Naive thymus-derived CD4-positive, alpha-beta T cell (primary cell): ENCODE measurements around the gene TMEM176A. TPM values are rescaled to one million over a fixed set of nuclear protein-coding genes. Genes with fewer than 3 reads are reported as not detected.

ENCODE experiments used
- ATAC-seq: fragments of 150-1000 bp; cut with Tn5 transposase; 2 replicates; pipeline ENCODE4 v1.10.0; 2021; ENCODE audit warnings: mild to moderate bottlenecking, moderate library complexity
- CTCF ChIA-PET: fragments of 350-600 bp; sonication (Branson Sonifier 250); formaldehyde crosslinking; loops from one replicate; lab custom pipeline; 2021; ENCODE audit warnings: antibody characterized with exemption; lab: Charles Lee
- POLR2A ChIA-PET: fragments of 350-600 bp; sonication (Branson Sonifier 250); formaldehyde crosslinking; loops from one replicate; lab custom pipeline; 2021; ENCODE audit warnings: antibody characterized with exemption, inconsistent platforms; lab: Charles Lee
- DNase-seq, 9 donors: peaks; one replicate each; pipeline versions ENCODE4 v3.0.0 to v3.0.0-alpha.2; 2020 to 2022; ENCODE audit warnings: mixed read lengths in 1 of 9
- H3K27ac ChIP-seq: one replicate; pipeline ENCODE4 v1.7.0; 2013; ENCODE audit warnings: mild to moderate bottlenecking, low read depth, low read length, moderate library complexity
- H3K27me3 ChIP-seq, 2 donors: one replicate each; pipeline ENCODE4 v1.7.0; 2013; ENCODE audit warnings: low read length in 2 of 2, mild to moderate bottlenecking in 2 of 2, moderate library complexity in 2 of 2; ENCODE audit not compliant: control insufficient read depth in 2 of 2, insufficient read depth in 2 of 2
- H3K36me3 ChIP-seq, 3 experiments: 1 replicate in 2 of 3; 2 replicates in 1 of 3; pipeline ENCODE4 v1.7.0; 2013; ENCODE audit warnings: low read length in 3 of 3, mild to moderate bottlenecking in 3 of 3, moderate library complexity in 1 of 3; ENCODE audit not compliant: insufficient read depth in 3 of 3, control insufficient read depth in 2 of 3
- H3K4me1 ChIP-seq, 2 donors: one replicate each; pipeline ENCODE4 v1.7.0; 2013; ENCODE audit warnings: low read length in 2 of 2, mild to moderate bottlenecking in 2 of 2, moderate library complexity in 1 of 2; ENCODE audit not compliant: control insufficient read depth in 2 of 2, insufficient read depth in 2 of 2
- H3K4me3 ChIP-seq: 2 replicates; pipeline ENCODE4 v1.7.0; 2013; ENCODE audit warnings: mild to moderate bottlenecking, low read length
- H3K9me3 ChIP-seq, 3 experiments: 1 replicate in 2 of 3; 2 replicates in 1 of 3; pipeline ENCODE4 v1.7.0; 2013; ENCODE audit warnings: low read length in 3 of 3; ENCODE audit not compliant: control insufficient read depth in 2 of 3
- H3K27ac Mint-ChIP-seq, 9 donors: one replicate each; pipeline ENCODE4 v1.8.0; 2020 to 2022; ENCODE audit warnings: mixed read lengths in 9 of 9, mild to moderate bottlenecking in 8 of 9, moderate library complexity in 5 of 9, inconsistent platforms in 2 of 9
- H3K27me3 Mint-ChIP-seq, 5 donors: one replicate each; pipeline ENCODE4 v1.8.0; 2021 to 2022; ENCODE audit warnings: mixed read lengths in 5 of 5, mild to moderate bottlenecking in 1 of 5
- H3K36me3 Mint-ChIP-seq, 5 donors: one replicate each; pipeline ENCODE4 v1.8.0; 2020 to 2022; ENCODE audit warnings: mixed read lengths in 5 of 5, mild to moderate bottlenecking in 3 of 5, inconsistent platforms in 1 of 5
- H3K4me1 Mint-ChIP-seq, 7 donors: one replicate each; pipeline ENCODE4 v1.8.0; 2020 to 2022; ENCODE audit warnings: mixed read lengths in 7 of 7, mild to moderate bottlenecking in 3 of 7, inconsistent platforms in 1 of 7
- H3K4me3 Mint-ChIP-seq, 10 donors: one replicate each; pipeline ENCODE4 v1.8.0; 2020 to 2022; ENCODE audit warnings: mild to moderate bottlenecking in 10 of 10, mixed read lengths in 10 of 10, moderate library complexity in 6 of 10, inconsistent platforms in 2 of 10
- H3K9me3 Mint-ChIP-seq, 11 donors: one replicate each; pipeline ENCODE4 v1.8.0; 2020 to 2022; ENCODE audit warnings: mixed read lengths in 11 of 11, mild to moderate bottlenecking in 4 of 11, inconsistent platforms in 1 of 11, moderate library complexity in 1 of 11
- intact Hi-C, 2 donors: fragments of 100-400 bp; cut with micrococcal nuclease; formaldehyde crosslinking; loops; one replicate each; pipeline ENCODE4 v1.15.1; 2023
- polyA plus RNA-seq, 2 donors: library from polyadenylated mRNA; unstranded; fragments of 300-500 nt; fragmentation: Illumina TruSeq; gene quantifications; one replicate each; pipeline ENCODE4 v1.2.3, GENCODE V29; 2021
- total RNA-seq, 6 experiments: library from RNA in 5 of 6; stranded (reverse) in 5 of 6; gene quantifications; 1 replicate in 5 of 6; 2 replicates in 1 of 6; pipeline ENCODE4 v1.2.3 and lab custom pipeline; 2021 to 2026

TMEM176A gene
- total and polyA plus RNA-seq, 7 experiments from 2014 or later = 0.35 to 4.4 (median 1.3) TPM; not detected in 2

GRCh38 chr7:150845421-150845861, 44.9 kb downstream of the TMEM176A start:
- H3K4me3 Mint-ChIP-seq = no peak overlapping the region
- ChIA-PET POLR2A (no interaction called here), CTCF (no interaction called here)
- no peaks in the 10 kb centered on the region for H3K36me3 Mint-ChIP-seq
- Histone ChIP-seq H3K9me3 (no peaks in the 10 kb centered on the region), H3K27me3 (no peaks in the 10 kb centered on the region), H3K4me3 (no peak overlapping the region), H3K4me1 (no peaks in the 10 kb centered on the region), H3K36me3 (no peaks in the 10 kb centered on the region), H3K27ac (no peak overlapping the region)
- H3K27ac Mint-ChIP-seq = no peak overlapping the region
- DNase-seq = no peak
- ATAC-seq = no peak
- no peaks in the 10 kb centered on the region for H3K4me1 Mint-ChIP-seq
- no peaks in the 10 kb centered on the region for H3K9me3 Mint-ChIP-seq
- intact Hi-C loops = no loop called here
- H3K27me3 Mint-ChIP-seq = peaks cover 0 to 22% (median 7%) of the 10 kb centered on the region in 5 donors

DNA sequence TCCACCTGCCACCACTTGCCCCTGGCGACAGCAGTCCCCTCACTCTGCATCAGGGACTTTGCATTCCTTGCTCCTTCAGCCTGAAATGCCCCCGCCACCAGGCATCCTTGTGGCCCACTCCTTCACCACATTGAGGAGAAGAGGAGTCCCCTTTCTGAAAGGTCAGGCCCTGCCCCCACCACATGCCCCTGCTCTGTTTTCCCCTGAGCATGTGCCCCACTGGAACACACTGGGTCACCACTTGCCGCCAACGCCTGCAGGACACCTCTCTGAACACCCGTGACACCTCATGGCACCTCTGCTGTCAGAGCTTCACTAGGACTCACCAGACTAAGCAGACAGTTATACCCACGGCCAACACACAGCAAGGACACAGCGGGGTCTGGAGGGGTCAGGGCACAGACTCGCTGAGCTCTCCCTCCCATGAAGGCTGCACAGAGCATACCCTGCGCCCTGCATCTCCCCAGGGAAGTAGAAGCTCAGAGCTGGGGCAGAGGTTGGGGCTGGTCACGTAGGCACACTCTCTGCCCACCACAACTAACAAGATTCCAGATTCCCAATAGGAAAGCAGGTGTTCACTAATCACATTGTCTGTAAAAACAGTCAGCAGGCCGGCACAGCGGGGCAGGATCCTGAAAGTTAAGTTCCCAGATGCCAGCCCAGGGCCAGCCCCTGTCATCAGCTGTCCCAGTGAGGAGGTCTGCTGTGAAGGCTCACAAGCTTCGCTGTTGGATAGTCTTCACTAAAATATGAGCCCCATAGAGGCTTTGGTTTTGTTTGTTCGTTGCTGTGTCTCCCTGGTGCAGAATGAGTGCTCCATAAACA, 45.9 kb downstream of the TMEM176A start:
- intact Hi-C loops = no loop called here
- ATAC-seq (no peak), DNase-seq (no peak)
- Mint-ChIP-seq H3K9me3 (no peaks in the 10 kb centered on the region), H3K36me3 (no peaks in the 10 kb centered on the region), H3K27me3 (peaks cover 8 to 24% (median 12%) of the 10 kb centered on the region in 5 donors), H3K4me3 (no peak overlapping the region), H3K27ac (no peak overlapping the region), H3K4me1 (no peaks in the 10 kb centered on the region)
- ChIA-PET CTCF (interaction anchor here (0.6 kb wide), 1 partner anchor 122 kb away, joined by 3 read pairs; no protein-coding TSS in a partner anchor), POLR2A (no interaction called here)
- Histone ChIP-seq H3K9me3 (no peaks in the 10 kb centered on the region), H3K4me3 (no peak overlapping the region), H3K4me1 (no peaks in the 10 kb centered on the region), H3K27ac (no peak overlapping the region), H3K27me3 (no peaks in the 10 kb centered on the region), H3K36me3 (no peaks in the 10 kb centered on the region)

GRCh38 chr7:150847536-150847935, 47.0 kb downstream of the TMEM176A start:
- peaks cover 0 to 5% (median 0%) of the 10 kb centered on the region in 7 donors for H3K4me1 Mint-ChIP-seq
- Histone ChIP-seq H3K36me3 (no peaks in the 10 kb centered on the region), H3K4me3 (no peak overlapping the region), H3K4me1 (no peaks in the 10 kb centered on the region), H3K9me3 (no peaks in the 10 kb centered on the region), H3K27me3 (peaks cover 0 to 4% of the 10 kb centered on the region in 2 donors), H3K27ac (no peak overlapping the region)
- H3K4me3 Mint-ChIP-seq = no peak overlapping the region
- no peaks in the 10 kb centered on the region for H3K36me3 Mint-ChIP-seq
- no peak overlapping the region for H3K27ac Mint-ChIP-seq
- DNase-seq (no peak), ATAC-seq (no peak)
- H3K27me3 Mint-ChIP-seq = peaks cover 14 to 34% (median 20%) of the 10 kb centered on the region in 5 donors
- POLR2A ChIA-PET = no interaction called here
- CTCF ChIA-PET = no interaction called here
- intact Hi-C loops = no loop called here
- peaks cover 0 to 2% (median 0%) of the 10 kb centered on the region in 11 donors for H3K9me3 Mint-ChIP-seq

DNA sequence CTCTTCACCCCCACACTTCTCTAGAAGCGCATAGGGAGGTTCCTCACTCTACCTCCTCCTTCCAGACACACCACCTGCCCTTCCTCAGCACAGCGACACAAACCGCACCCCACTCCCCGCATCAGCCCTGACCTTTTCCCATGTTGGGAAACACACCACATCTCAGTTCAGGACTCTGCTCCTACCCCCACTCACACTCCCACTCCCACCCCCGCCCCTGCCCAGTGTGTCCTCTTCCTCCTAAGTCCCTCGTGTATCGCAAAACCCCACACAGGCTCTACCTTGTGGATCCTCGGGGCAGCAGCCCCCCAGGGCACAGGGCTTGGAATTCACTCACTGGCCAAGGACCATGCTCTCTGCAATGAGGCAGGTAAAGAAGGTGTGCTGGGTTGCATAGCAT, 47.5 kb downstream of the TMEM176A start:
- Mint-ChIP-seq H3K4me1 (peaks cover 0 to 5% (median 0%) of the 10 kb centered on the region in 7 donors), H3K4me3 (no peak overlapping the region), H3K27ac (peak overlapping the region in 1 of 9 donors; percentile 32), H3K9me3 (peaks cover 0 to 2% (median 0%) of the 10 kb centered on the region in 11 donors), H3K36me3 (no peaks in the 10 kb centered on the region), H3K27me3 (peaks cover 17 to 35% (median 26%) of the 10 kb centered on the region in 5 donors)
- H3K9me3 ChIP-seq = no peaks in the 10 kb centered on the region
- no peak overlapping the region for H3K4me3 ChIP-seq
- no peaks in the 10 kb centered on the region for H3K4me1 ChIP-seq
- POLR2A ChIA-PET = no interaction called here
- H3K27ac ChIP-seq = no peak overlapping the region
- DNase-seq (no peak), ATAC-seq (no peak)
- intact Hi-C loops = no loop called here
- no peaks in the 10 kb centered on the region for H3K36me3 ChIP-seq
- H3K27me3 ChIP-seq = peaks cover 0 to 5% of the 10 kb centered on the region in 2 donors
- CTCF ChIA-PET = no interaction called here

DNA sequence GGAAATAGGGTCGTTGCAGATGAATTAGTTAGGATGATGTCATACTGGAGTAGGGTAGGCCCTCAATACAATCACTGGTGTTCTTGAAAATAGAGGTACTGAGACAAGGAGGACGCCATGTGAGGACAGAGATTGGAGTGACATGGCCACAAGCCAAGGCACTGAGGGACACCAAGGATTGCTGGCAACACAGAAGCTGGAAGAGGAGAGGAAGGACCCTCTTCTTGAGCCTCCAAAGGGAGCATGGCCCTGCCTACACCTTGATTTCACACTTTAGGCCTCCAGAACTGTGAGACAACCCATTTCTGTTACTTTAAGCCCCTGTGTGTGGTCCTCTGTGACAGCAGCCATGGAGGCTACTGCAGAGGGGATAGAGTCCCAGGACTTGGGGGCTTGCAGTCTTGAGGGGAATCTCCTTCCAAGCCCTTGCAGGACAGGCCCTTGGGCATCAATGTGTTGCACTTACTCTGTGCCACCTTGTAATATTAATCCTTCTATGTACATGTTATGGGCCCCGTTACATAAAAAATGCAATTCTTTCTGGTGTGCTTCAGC, 48.1 kb downstream of the TMEM176A start:
- H3K9me3 Mint-ChIP-seq = peaks cover 0 to 2% (median 0%) of the 10 kb centered on the region in 11 donors
- peaks cover 17 to 34% (median 26%) of the 10 kb centered on the region in 5 donors for H3K27me3 Mint-ChIP-seq
- H3K4me1 Mint-ChIP-seq = peaks cover 0 to 5% (median 0%) of the 10 kb centered on the region in 7 donors
- ChIA-PET POLR2A (no interaction called here), CTCF (no interaction called here)
- no peak for DNase-seq
- H3K36me3 Mint-ChIP-seq = no peaks in the 10 kb centered on the region
- H3K4me3 ChIP-seq = no peak overlapping the region
- peak overlapping the region in 1 of 9 donors; percentile 32 for H3K27ac Mint-ChIP-seq
- ATAC-seq = no peak
- peaks cover 0 to 5% of the 10 kb centered on the region in 2 donors for H3K27me3 ChIP-seq
- no peaks in the 10 kb centered on the region for H3K36me3 ChIP-seq
- H3K27ac ChIP-seq = no peak overlapping the region
- H3K9me3 ChIP-seq = no peaks in the 10 kb centered on the region
- H3K4me1 ChIP-seq = no peaks in the 10 kb centered on the region
- no peak overlapping the region for H3K4me3 Mint-ChIP-seq
- intact Hi-C loops = no loop called here

DNA sequence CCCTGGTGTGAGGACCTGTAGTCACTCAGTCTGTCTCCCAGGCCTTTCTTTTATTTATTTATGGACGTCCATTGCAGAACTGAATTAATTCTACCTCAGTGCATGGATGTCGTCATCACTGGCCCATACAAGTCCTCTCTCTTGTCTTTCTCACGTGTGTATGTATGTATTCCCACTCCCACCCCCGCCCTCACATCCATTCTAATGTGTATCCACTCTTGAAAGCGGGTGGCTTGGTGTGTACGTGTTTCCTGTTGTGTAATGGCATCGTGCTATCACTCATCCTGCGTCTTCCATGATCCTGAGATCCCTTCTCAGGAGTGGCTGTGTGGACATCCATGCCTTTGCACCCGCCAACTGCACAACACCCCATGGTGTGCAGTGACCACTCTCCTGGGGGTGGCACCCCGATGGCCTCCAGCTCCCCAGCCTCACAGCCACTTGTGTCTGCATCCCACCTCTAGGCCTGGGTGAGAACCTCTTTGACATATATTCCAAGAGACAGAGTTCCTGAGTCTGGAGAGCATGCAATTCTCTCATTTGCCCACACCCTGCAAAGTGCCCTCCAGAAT, 48.7 kb downstream of the TMEM176A start:
- ATAC-seq = no peak
- H3K27me3 ChIP-seq = peaks cover 0 to 5% of the 10 kb centered on the region in 2 donors

More for the DNA sequence above, 48.7 kb downstream of the TMEM176A start:
- Mint-ChIP-seq H3K36me3 (no peaks in the 10 kb centered on the region), H3K27ac (peak overlapping the region in 1 of 9 donors; percentile 6), H3K4me1 (peaks cover 0 to 5% (median 0%) of the 10 kb centered on the region in 7 donors), H3K4me3 (no peak overlapping the region), H3K9me3 (peaks cover 0 to 2% (median 0%) of the 10 kb centered on the region in 11 donors), H3K27me3 (peaks cover 17 to 30% (median 27%) of the 10 kb centered on the region in 5 donors)
- Histone ChIP-seq H3K4me3 (no peak overlapping the region), H3K27ac (no peak overlapping the region), H3K4me1 (no peaks in the 10 kb centered on the region), H3K36me3 (no peaks in the 10 kb centered on the region), H3K9me3 (no peaks in the 10 kb centered on the region)
- intact Hi-C loops = no loop called here
- no peak for DNase-seq
- ChIA-PET CTCF (no interaction called here), POLR2A (no interaction called here)
